ENCODE results near the gene CMIP.

The CMIP gene

GRCh38 chr16:81445143-81445961 is 744 bp downstream of the CMIP start:
- H3K4me1 ChIP-seq (ENCODE audit: insufficient read depth, insufficient read length): peaks cover 21% of the 10 kb centered on the region
- peaks cover 16% of the 10 kb centered on the region for H3K27me3 ChIP-seq (ENCODE audit: insufficient read depth, insufficient read length)
- peak overlapping the region; percentile 92 for H3K9ac ChIP-seq (ENCODE audit: insufficient read length, low read depth)
- H3K4me3 ChIP-seq (ENCODE audit: insufficient read length, low read depth): peak overlapping the region; percentile 94
- H3K36me3 ChIP-seq (ENCODE audit: insufficient read depth, insufficient read length, low read length): peaks cover 25% of the 10 kb centered on the region
- no peak for DNase-seq (ENCODE audit: low read depth, low spot score)
- no peaks in the 10 kb centered on the region for H3K9me3 ChIP-seq (ENCODE audit: insufficient read depth, low read length)
- TF ChIP-seq ZNF274 (IDR thresholded peaks at IDR 0.05; ENCODE audit: low read depth, low read length) (no peak), YY1 (IDR thresholded peaks at IDR 0.05; ENCODE audit: insufficient read depth, insufficient read length) (no peak), SUZ12 (IDR thresholded peaks at IDR 0.05; ENCODE audit: extremely low read depth, insufficient read depth, insufficient read length) (no peak)

GRCh38 chr16:81445966-81446906 is 1.6 kb downstream of the CMIP start:
- Histone ChIP-seq H3K27me3 (ENCODE audit: insufficient read depth, insufficient read length) (peaks cover 16% of the 10 kb centered on the region), H3K4me1 (ENCODE audit: insufficient read depth, insufficient read length) (peaks cover 24% of the 10 kb centered on the region), H3K9me3 (ENCODE audit: insufficient read depth, low read length) (no peaks in the 10 kb centered on the region), H3K9ac (ENCODE audit: insufficient read length, low read depth) (peak overlapping the region; percentile 92), H3K4me3 (ENCODE audit: insufficient read length, low read depth) (peak overlapping the region; percentile 94), H3K36me3 (ENCODE audit: insufficient read depth, insufficient read length, low read length) (peaks cover 25% of the 10 kb centered on the region)
- no peak for TF ChIP-seq SUZ12 (IDR thresholded peaks at IDR 0.05; ENCODE audit: extremely low read depth, insufficient read depth, insufficient read length)
- TF ChIP-seq ZNF274 (IDR thresholded peaks at IDR 0.05; ENCODE audit: low read depth, low read length): no peak
- no peak for TF ChIP-seq YY1 (IDR thresholded peaks at IDR 0.05; ENCODE audit: insufficient read depth, insufficient read length)
- no peak for DNase-seq (ENCODE audit: low read depth, low spot score)

- peaks cover 30% of the 10 kb centered on the region for H3K4me1 ChIP-seq (ENCODE audit: insufficient read depth, insufficient read length)
- peaks cover 16% of the 10 kb centered on the region for H3K27me3 ChIP-seq (ENCODE audit: insufficient read depth, insufficient read length)
- H3K36me3 ChIP-seq (ENCODE audit: insufficient read depth, insufficient read length, low read length): peaks cover 25% of the 10 kb centered on the region
- TF ChIP-seq ZNF274 (IDR thresholded peaks at IDR 0.05; ENCODE audit: low read depth, low read length) (no peak), SUZ12 (IDR thresholded peaks at IDR 0.05; ENCODE audit: extremely low read depth, insufficient read depth, insufficient read length) (no peak), YY1 (IDR thresholded peaks at IDR 0.05; ENCODE audit: insufficient read depth, insufficient read length) (no peak)
- H3K4me3 ChIP-seq (ENCODE audit: insufficient read length, low read depth): peak overlapping the region; percentile 94
- H3K9ac ChIP-seq (ENCODE audit: insufficient read length, low read depth): peak overlapping the region; percentile 12
- DNase-seq (ENCODE audit: low read depth, low spot score): no peak
- no peaks in the 10 kb centered on the region for H3K9me3 ChIP-seq (ENCODE audit: insufficient read depth, low read length)
These were observed 2.3 kb downstream of the CMIP start for GRCh38 chr16:81446907-81447268.

- H3K4me3 ChIP-seq (ENCODE audit: insufficient read length, low read depth): no peak overlapping the region
- peaks cover 10% of the 10 kb centered on the region for H3K27me3 ChIP-seq (ENCODE audit: insufficient read depth, insufficient read length)
- H3K9me3 ChIP-seq (ENCODE audit: insufficient read depth, low read length): no peaks in the 10 kb centered on the region
- TF ChIP-seq ZNF274 (IDR thresholded peaks at IDR 0.05; ENCODE audit: low read depth, low read length) (no peak), YY1 (IDR thresholded peaks at IDR 0.05; ENCODE audit: insufficient read depth, insufficient read length) (no peak), SUZ12 (IDR thresholded peaks at IDR 0.05; ENCODE audit: extremely low read depth, insufficient read depth, insufficient read length) (no peak)
- peaks cover 29% of the 10 kb centered on the region for H3K36me3 ChIP-seq (ENCODE audit: insufficient read depth, insufficient read length, low read length)
- no peak for DNase-seq (ENCODE audit: low read depth, low spot score)
- H3K9ac ChIP-seq (ENCODE audit: insufficient read length, low read depth): peak overlapping the region; percentile 12
- peaks cover 36% of the 10 kb centered on the region for H3K4me1 ChIP-seq (ENCODE audit: insufficient read depth, insufficient read length)
These were observed 2.9 kb downstream of the CMIP start for GRCh38 chr16:81447383-81448101.

GRCh38 chr16:81448154-81449131 is 3.8 kb downstream of the CMIP start:
- peaks cover under 1% of the 10 kb centered on the region for H3K27me3 ChIP-seq (ENCODE audit: insufficient read depth, insufficient read length)
- peak overlapping the region; percentile 18 for H3K9ac ChIP-seq (ENCODE audit: insufficient read length, low read depth)
- DNase-seq (ENCODE audit: low read depth, low spot score): no peak
- H3K36me3 ChIP-seq (ENCODE audit: insufficient read depth, insufficient read length, low read length): peaks cover 32% of the 10 kb centered on the region
- no peak overlapping the region for H3K4me3 ChIP-seq (ENCODE audit: insufficient read length, low read depth)
- peaks cover 43% of the 10 kb centered on the region for H3K4me1 ChIP-seq (ENCODE audit: insufficient read depth, insufficient read length)
- no peaks in the 10 kb centered on the region for H3K9me3 ChIP-seq (ENCODE audit: insufficient read depth, low read length)
- TF ChIP-seq SUZ12 (IDR thresholded peaks at IDR 0.05; ENCODE audit: extremely low read depth, insufficient read depth, insufficient read length): no peak
- no peak for TF ChIP-seq YY1 (IDR thresholded peaks at IDR 0.05; ENCODE audit: insufficient read depth, insufficient read length)
- no peak for TF ChIP-seq ZNF274 (IDR thresholded peaks at IDR 0.05; ENCODE audit: low read depth, low read length)

GRCh38 chr16:81449241-81449640 is 4.6 kb downstream of the CMIP start:
- no peaks in the 10 kb centered on the region for H3K27me3 ChIP-seq (ENCODE audit: insufficient read depth, insufficient read length)
- H3K4me3 ChIP-seq (ENCODE audit: insufficient read length, low read depth): no peak overlapping the region
- DNase-seq (ENCODE audit: low read depth, low spot score): no peak
- no peak overlapping the region for H3K9ac ChIP-seq (ENCODE audit: insufficient read length, low read depth)
- TF ChIP-seq SUZ12 (IDR thresholded peaks at IDR 0.05; ENCODE audit: extremely low read depth, insufficient read depth, insufficient read length): no peak
- no peak for TF ChIP-seq YY1 (IDR thresholded peaks at IDR 0.05; ENCODE audit: insufficient read depth, insufficient read length)
- no peak for TF ChIP-seq ZNF274 (IDR thresholded peaks at IDR 0.05; ENCODE audit: low read depth, low read length)
- H3K4me1 ChIP-seq (ENCODE audit: insufficient read depth, insufficient read length): peaks cover 48% of the 10 kb centered on the region
- H3K9me3 ChIP-seq (ENCODE audit: insufficient read depth, low read length): no peaks in the 10 kb centered on the region
- peaks cover 37% of the 10 kb centered on the region for H3K36me3 ChIP-seq (ENCODE audit: insufficient read depth, insufficient read length, low read length)

Data from NT2/D1 (cell line).